HEK293T (cell line): ENCODE results near the gene MOGAT3.

Experiments
- BHLHE40 ChIP-seq: fragments of 450-650 bp; IDR thresholded peaks from 2 replicates; pipeline ENCODE4 v1.6.1; 2016; ENCODE audit warnings: mild to moderate bottlenecking, moderate library complexity, borderline replicate concordance
- CTBP1 ChIP-seq: fragments of 450-650 bp; IDR thresholded peaks from 2 replicates; pipeline ENCODE4 v1.6.1; 2016; ENCODE audit warnings: borderline replicate concordance
- FOXK2 ChIP-seq: fragments of 450-650 bp; IDR thresholded peaks from 2 replicates; pipeline ENCODE4 v1.6.1; 2016; ENCODE audit warnings: mild to moderate bottlenecking
- FOXM1 ChIP-seq: fragments of 450-650 bp; IDR thresholded peaks from 2 replicates; pipeline ENCODE4 v1.6.1; 2017; ENCODE audit warnings: mild to moderate bottlenecking, borderline replicate concordance
- HDGF ChIP-seq: fragments of 450-650 bp; IDR thresholded peaks from 2 replicates; pipeline ENCODE4 v1.6.1; 2017; ENCODE audit warnings: antibody characterized with exemption, borderline replicate concordance
- L3MBTL2 ChIP-seq: fragments of 450-650 bp; conservative IDR thresholded peaks from 2 replicates; pipeline ENCODE4 v1.6.1; 2016; ENCODE audit warnings: mild to moderate bottlenecking
- LEF1 ChIP-seq: fragments of 450-650 bp; IDR thresholded peaks from 2 replicates; pipeline ENCODE4 v1.6.1; 2017; ENCODE audit warnings: mild to moderate bottlenecking, borderline replicate concordance
- SP1 ChIP-seq: fragments of 450-650 bp; IDR thresholded peaks from 2 replicates; pipeline ENCODE4 v1.6.1; 2017
- SUZ12 ChIP-seq: fragments of 450-650 bp; IDR thresholded peaks from 2 replicates; pipeline ENCODE4 v1.6.1; 2016; ENCODE audit warnings: mild to moderate bottlenecking
- TARDBP ChIP-seq: fragments of 450-650 bp; IDR thresholded peaks from 2 replicates; pipeline ENCODE4 v1.6.1; 2016
- ZNF384 ChIP-seq: fragments of 450-650 bp; IDR thresholded peaks from 2 replicates; pipeline ENCODE4 v1.6.1; 2016
- TF ChIP-seq, protein P1 (sequence below): fragments of 450-650 bp; IDR thresholded peaks from 2 replicates; pipeline ENCODE4 v1.6.1; 2016

DNA sequence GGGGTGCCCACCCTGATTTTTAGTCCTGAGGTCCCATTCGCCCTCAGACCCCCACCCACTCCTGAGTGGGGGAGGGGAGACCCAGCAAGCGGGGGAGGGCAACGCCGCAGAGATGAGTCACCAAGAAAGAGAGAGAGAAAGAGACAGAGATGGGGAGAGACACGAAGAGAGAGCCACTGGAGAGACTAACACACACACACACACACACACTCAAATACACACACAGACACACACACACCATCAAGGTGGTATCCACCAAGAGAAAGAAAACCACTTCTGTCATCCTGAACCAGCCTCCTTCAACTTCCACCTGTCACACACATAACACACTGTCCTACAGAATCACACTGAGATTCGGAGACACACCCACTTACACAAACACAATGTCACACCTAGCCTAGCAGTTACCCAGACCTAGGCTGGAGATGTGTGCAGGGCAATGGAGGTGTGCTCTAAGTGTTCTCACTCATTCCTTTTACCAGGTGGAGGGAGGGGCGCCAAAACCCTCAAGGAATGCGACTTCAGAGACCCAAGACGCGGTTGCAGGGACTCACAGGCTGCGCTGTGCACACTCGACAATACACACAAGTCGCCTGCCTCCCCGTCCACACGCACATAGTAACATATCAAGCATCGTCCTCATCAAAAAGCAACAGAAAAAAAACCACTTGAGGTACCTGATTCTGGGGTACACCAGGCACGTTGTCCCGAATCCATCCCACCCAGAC, 31.6 kb downstream of the MOGAT3 start:
- TF ChIP-seq LEF1 (no peak), FOXM1 (no peak), SP1 (no peak), TARDBP (no peak), BHLHE40 (no peak), SUZ12 (no peak), FOXK2 (no peak), CTBP1 (no peak), ZNF384 (no peak), HDGF (no peak), L3MBTL2 (no peak)
- TF ChIP-seq, protein P1, sequence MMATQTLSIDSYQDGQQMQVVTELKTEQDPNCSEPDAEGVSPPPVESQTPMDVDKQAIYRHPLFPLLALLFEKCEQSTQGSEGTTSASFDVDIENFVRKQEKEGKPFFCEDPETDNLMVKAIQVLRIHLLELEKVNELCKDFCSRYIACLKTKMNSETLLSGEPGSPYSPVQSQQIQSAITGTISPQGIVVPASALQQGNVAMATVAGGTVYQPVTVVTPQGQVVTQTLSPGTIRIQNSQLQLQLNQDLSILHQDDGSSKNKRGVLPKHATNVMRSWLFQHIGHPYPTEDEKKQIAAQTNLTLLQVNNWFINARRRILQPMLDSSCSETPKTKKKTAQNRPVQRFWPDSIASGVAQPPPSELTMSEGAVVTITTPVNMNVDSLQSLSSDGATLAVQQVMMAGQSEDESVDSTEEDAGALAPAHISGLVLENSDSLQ, result no peak
